GM13977 (cell line): ENCODE results near the gene STK32B.

Experiments
- DNase-seq: peaks from one replicate; pipeline ENCODE4 v3.0.0; 2012; ENCODE audit warnings: low spot score
- CTCF ChIP-seq: IDR thresholded peaks from 2 replicates; pipeline ENCODE4 v1.5.1; 2012; ENCODE audit warnings: mild to moderate bottlenecking, control low read depth; ENCODE audit not compliant: insufficient read depth; ENCODE audit errors: extremely low read depth, missing control alignments
- in situ Hi-C: fragments of 300-500 bp; cut with MboI; formaldehyde crosslinking; loops from one replicate; pipeline ENCODE4 v1.12.0; 2022; ENCODE audit warnings: low sequenced_read_pairs, low pct_unique_long_range_greater_than_20kb, mixed read lengths, inconsistent platforms; ENCODE audit not compliant: unreplicated experiment

STK32B gene

GRCh38 chr4:5366421-5366820, 315.1 kb downstream of the STK32B start:
- no peak for TF ChIP-seq CTCF
- DNase-seq, result no peak
- in situ Hi-C loops, result no loop called here

GRCh38 chr4:5368426-5368825, 317.1 kb downstream of the STK32B start:
- TF ChIP-seq CTCF, result no peak
- in situ Hi-C loops, result no loop called here
- no peak for DNase-seq

GRCh38 chr4:5370286-5370685, 319.0 kb downstream of the STK32B start:
- no peak for TF ChIP-seq CTCF
- DNase-seq, result no peak
- in situ Hi-C loops, result no loop called here

GRCh38 chr4:5371415-5372190, 320.3 kb downstream of the STK32B start:
- TF ChIP-seq CTCF, result no peak
- in situ Hi-C loops, result no loop called here
- no peak for DNase-seq

GRCh38 chr4:5372198-5372597, 320.9 kb downstream of the STK32B start:
- in situ Hi-C loops, result no loop called here
- no peak for DNase-seq
- no peak for TF ChIP-seq CTCF

- TF ChIP-seq CTCF, result no peak
- no peak for DNase-seq
- in situ Hi-C loops, result no loop called here
Observed at GRCh38 chr4:5373327-5373726, 322.0 kb downstream of the STK32B start.
